ENCODE measurements around the gene CKS2.
A peak's percentile ranks its signal among the peaks of the same experiment; 100 is the strongest.

- TF ChIP-seq, protein P1, sequence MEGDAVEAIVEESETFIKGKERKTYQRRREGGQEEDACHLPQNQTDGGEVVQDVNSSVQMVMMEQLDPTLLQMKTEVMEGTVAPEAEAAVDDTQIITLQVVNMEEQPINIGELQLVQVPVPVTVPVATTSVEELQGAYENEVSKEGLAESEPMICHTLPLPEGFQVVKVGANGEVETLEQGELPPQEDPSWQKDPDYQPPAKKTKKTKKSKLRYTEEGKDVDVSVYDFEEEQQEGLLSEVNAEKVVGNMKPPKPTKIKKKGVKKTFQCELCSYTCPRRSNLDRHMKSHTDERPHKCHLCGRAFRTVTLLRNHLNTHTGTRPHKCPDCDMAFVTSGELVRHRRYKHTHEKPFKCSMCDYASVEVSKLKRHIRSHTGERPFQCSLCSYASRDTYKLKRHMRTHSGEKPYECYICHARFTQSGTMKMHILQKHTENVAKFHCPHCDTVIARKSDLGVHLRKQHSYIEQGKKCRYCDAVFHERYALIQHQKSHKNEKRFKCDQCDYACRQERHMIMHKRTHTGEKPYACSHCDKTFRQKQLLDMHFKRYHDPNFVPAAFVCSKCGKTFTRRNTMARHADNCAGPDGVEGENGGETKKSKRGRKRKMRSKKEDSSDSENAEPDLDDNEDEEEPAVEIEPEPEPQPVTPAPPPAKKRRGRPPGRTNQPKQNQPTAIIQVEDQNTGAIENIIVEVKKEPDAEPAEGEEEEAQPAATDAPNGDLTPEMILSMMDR (IDR thresholded peaks at IDR 0.05 in 4 of 5, conservative IDR thresholded peaks at IDR 0.05 in 1 of 5) = no peak
- TF ChIP-seq POLR2A (IDR thresholded peaks at IDR 0.05) = peak in 1 of 2 donors; percentile 43
Observed at GRCh38 chr9:89305868-89306267, 5.1 kb upstream of the CKS2 start.
